HCT116 (cell line): ENCODE results near the gene ENSA. TPM values are rescaled to one million over a fixed set of nuclear protein-coding genes. Genes with fewer than 3 reads are reported as not detected.
A peak's percentile ranks its signal among the peaks of the same experiment; 100 is the strongest.

Source experiments
- ATAC-seq: fragments of 200-7000 bp; cut with Tn5 transposase; 2 replicates; pipeline ENCODE4 v1.9.1; 2020; ENCODE audit warnings: mild to moderate bottlenecking, moderate library complexity
- BruUV-seq: library from RNA; stranded (reverse); fragments of 400-500 nt; replicated peaks from 2 replicates; lab custom pipeline; 2021; lab: Mats Ljungman, UMichigan
- CTCF ChIA-PET: fragments of 300-600 bp; sonication (Branson Sonifier 250); formaldehyde crosslinking; loops from one replicate; lab custom pipeline; 2021; ENCODE audit warnings: antibody characterized with exemption; lab: Charles Lee
- POLR2A ChIA-PET: fragments of 300-600, 350-600 bp; sonication (Branson Sonifier 250); formaldehyde crosslinking; loops from one replicate; lab custom pipeline; 2021; ENCODE audit warnings: antibody characterized with exemption; lab: Charles Lee
- RAD21 ChIA-PET, 2 experiments: fragments of 300-600 bp; sonication (Branson Sonifier 250); formaldehyde crosslinking; loops; one replicate each; lab custom pipeline; 2023; ENCODE audit warnings: low total read pairs in 2 of 2; ENCODE audit not compliant: uncharacterized antibody in 2 of 2, unreplicated experiment in 2 of 2, low non-redundant PET in 1 of 2; lab: Charles Lee
- DNase-seq: peaks from one replicate; pipeline ENCODE4 v3.0.0-alpha.2; 2010; ENCODE audit warnings: low read depth, low spot score
- H2AFZ ChIP-seq: fragments of 200-600 bp; shearing (Covaris generic), sonication (generic); 2 replicates; pipeline ENCODE4 v1.6.1; 2017; ENCODE audit warnings: low read depth, mixed run types, mixed read lengths, antibody characterized with exemption, low read length; ENCODE audit not compliant: poor library complexity, severe bottlenecking
- H3K27ac ChIP-seq: 2 replicates; pipeline ENCODE4 v1.5.1; 2012; ENCODE audit warnings: low read depth, low read length
- H3K27me3 ChIP-seq: fragments of 200-600 bp; sonication (generic); 2 replicates; pipeline ENCODE4 v1.6.1; 2016; ENCODE audit warnings: mixed run types, low read length, mixed read lengths; ENCODE audit not compliant: insufficient read depth
- H3K36me3 ChIP-seq, 2 experiments: fragments of 200-500 bp in 1 of 2; fragments of 200-600 bp in 1 of 2; sonication (Bioruptor generic) in 1 of 2; sonication (generic) in 1 of 2; 2 replicates each; pipeline versions ENCODE4 v1.5.1 to v1.6.1; 2014 to 2016; ENCODE audit warnings: low read length in 2 of 2, inconsistent platforms in 1 of 2, mixed read lengths in 1 of 2, mixed run types in 1 of 2; ENCODE audit not compliant: insufficient read depth in 2 of 2, control insufficient read depth in 1 of 2
- H3K4me1 ChIP-seq, 2 experiments: fragments of 200-600 bp in 1 of 2; sonication (generic) in 1 of 2; 2 replicates each; pipeline versions ENCODE4 v1.5.1 to v1.6.1; 2012 to 2017; ENCODE audit warnings: low read length in 2 of 2, inconsistent platforms in 1 of 2, mild to moderate bottlenecking in 1 of 2, mixed read lengths in 1 of 2, mixed run types in 1 of 2, moderate library complexity in 1 of 2; ENCODE audit not compliant: insufficient read depth in 2 of 2, control insufficient read depth in 1 of 2
- H3K4me2 ChIP-seq: fragments of 200-600 bp; sonication (generic); 2 replicates; pipeline ENCODE4 v1.6.1; 2017; ENCODE audit warnings: mixed run types, low read length, mixed read lengths
- H3K4me3 ChIP-seq, 2 experiments: fragments of 200-600 bp in 1 of 2; sonication (generic) in 1 of 2; replicated peaks in 1 of 2; 2 replicates each; pipeline ENCODE4 v1.5.1; 2011 to 2016; ENCODE audit warnings: low read length in 2 of 2, control low read depth in 1 of 2, low read depth in 1 of 2, mild to moderate bottlenecking in 1 of 2, mixed read lengths in 1 of 2, mixed run types in 1 of 2
- H3K79me2 ChIP-seq: fragments of 200-600 bp; sonication (generic); 2 replicates; pipeline ENCODE4 v1.6.1; 2017; ENCODE audit warnings: mild to moderate bottlenecking, mixed run types, low read length, moderate library complexity, mixed read lengths; ENCODE audit not compliant: insufficient read depth
- H3K9ac ChIP-seq: fragments of 200-600 bp; sonication (generic); 2 replicates; pipeline ENCODE4 v1.6.1; 2016; ENCODE audit warnings: low read length, mixed read lengths
- H3K9me2 ChIP-seq: fragments of 200-600 bp; sonication (generic), shearing (Covaris generic); 2 replicates; pipeline ENCODE4 v1.6.1; 2017; ENCODE audit warnings: mixed run types, mild to moderate bottlenecking, moderate library complexity; ENCODE audit not compliant: insufficient read depth
- H3K9me3 ChIP-seq, 2 experiments: fragments of 200-500 bp in 1 of 2; fragments of 200-600 bp in 1 of 2; sonication (Bioruptor generic) in 1 of 2; sonication (generic) in 1 of 2; 2 replicates each; pipeline ENCODE4 v1.6.1; 2014 to 2017; ENCODE audit warnings: low read length in 2 of 2, mixed read lengths in 2 of 2, inconsistent platforms in 1 of 2, low read depth in 1 of 2, mild to moderate bottlenecking in 1 of 2, mixed run types in 1 of 2, moderate library complexity in 1 of 2; ENCODE audit not compliant: control insufficient read depth in 1 of 2, insufficient read depth in 1 of 2
- H4K20me1 ChIP-seq: fragments of 200-600 bp; sonication (generic), shearing (Covaris generic); 2 replicates; pipeline ENCODE4 v1.6.1; 2017; ENCODE audit warnings: mixed run types, mild to moderate bottlenecking, moderate library complexity; ENCODE audit not compliant: insufficient read depth
- CBX3 ChIP-seq: IDR thresholded peaks from 2 replicates; pipeline ENCODE4 v1.6.1; 2012; ENCODE audit warnings: low read depth
- CEBPB ChIP-seq: IDR thresholded peaks from 2 replicates; pipeline ENCODE4 v1.6.1; 2012; ENCODE audit warnings: low read depth
- EZH2 ChIP-seq: fragments of 200-600 bp; sonication (generic); IDR thresholded peaks from 2 replicates; pipeline ENCODE4 v1.6.1; 2017; ENCODE audit warnings: antibody characterized with exemption, mixed run types
- POLR2A ChIP-seq: IDR thresholded peaks from 2 replicates; pipeline ENCODE4 v1.7.0; 2011; ENCODE audit warnings: borderline replicate concordance; ENCODE audit not compliant: insufficient read depth, insufficient read length; ENCODE audit errors: extremely low read depth
- SIN3A ChIP-seq: IDR thresholded peaks from 2 replicates; pipeline ENCODE4 v1.6.1; 2012; ENCODE audit warnings: low read depth
- SRF ChIP-seq: IDR thresholded peaks from 2 replicates; pipeline ENCODE4 v1.6.1; 2012; ENCODE audit warnings: low read depth
- YY1 ChIP-seq: IDR thresholded peaks from 2 replicates; pipeline ENCODE4 v1.6.1; 2011; ENCODE audit warnings: low read length, low read depth, moderate library complexity, mild to moderate bottlenecking; ENCODE audit not compliant: insufficient replicate concordance; ENCODE audit errors: extremely low read depth
- ZFX ChIP-seq: fragments of 450-650 bp; IDR thresholded peaks from 2 replicates; pipeline ENCODE4 v1.6.1; 2017
- intact Hi-C: fragments of 100-400 bp; cut with micrococcal nuclease; formaldehyde crosslinking; loops from 2 replicates; pipeline ENCODE4 v1.10.0; 2022
- total RNA-seq: library from RNA; stranded (reverse); gene quantifications from one replicate; pipeline ENCODE4 v1.2.1, GENCODE V29; 2021; ENCODE audit not compliant: unreplicated experiment

Gene ENSA
- total RNA-seq, 1 experiment from 2014 or later: 130 TPM

- Histone ChIP-seq H3K4me3 (no peak overlapping the region), H2AFZ (no peak overlapping the region), H3K9me3 (no peaks in the 10 kb centered on the region), H3K27ac (no peak overlapping the region), H3K79me2 (no peaks in the 10 kb centered on the region; the same call in 1 of the 2 replicates), H3K9me2 (no peaks in the 10 kb centered on the region), H3K9ac (no peak overlapping the region), H3K27me3 (no peaks in the 10 kb centered on the region), H3K36me3 (peaks cover 10 to 24% of the 10 kb centered on the region in 2 experiments; a peak in 3 of 4 replicates), H4K20me1 (no peaks in the 10 kb centered on the region), H3K4me2 (peak overlapping the region; percentile 29; the same call in 1 of the 2 replicates), H3K4me1 (peaks cover 30 to 61% of the 10 kb centered on the region in 2 experiments)
- intact Hi-C loops: no loop called here
- CTCF ChIA-PET: interaction anchor here (1.8 kb wide), 1 partner anchor 380 kb away, joined by 4 read pairs; no protein-coding TSS in a partner anchor
- no peak for ATAC-seq
- no TSS peak for BruUV-seq
- TF ChIP-seq POLR2A: no peak
- TF ChIP-seq SIN3A: no peak
- no peak for TF ChIP-seq EZH2
- no peak for TF ChIP-seq YY1
- no peak for TF ChIP-seq ZFX
- TF ChIP-seq SRF: peak; percentile 68; the same call in 1 of the 2 replicates
- no peak for TF ChIP-seq CEBPB
- TF ChIP-seq CBX3: no peak
- RAD21 ChIA-PET: no interaction called here
- POLR2A ChIA-PET: interaction anchor here (1.1 to 1.4 kb wide), 3 partner anchors 14 to 54 kb away, joined by 3 to 4 read pairs (median 4); partner anchors contain the start of genes ENSA and MCL1
- DNase-seq: no peak
These were observed 13.8 kb downstream of the ENSA start for GRCh38 chr1:150615346-150616201.
